NCI-H1694 (cell line): Measurements from ENCODE around the gene FRAT1.
"Not testable (repeated sequence)": the region's sequence is repeated elsewhere in the genome, so short reads cannot be mapped to it uniquely, and the experiment has no call there.

ENCODE experiments used
- DNase-seq: peaks from one replicate; lab custom pipeline; 2025; lab: John Stamatoyannopoulos, UW

The FRAT1 gene

DNA sequence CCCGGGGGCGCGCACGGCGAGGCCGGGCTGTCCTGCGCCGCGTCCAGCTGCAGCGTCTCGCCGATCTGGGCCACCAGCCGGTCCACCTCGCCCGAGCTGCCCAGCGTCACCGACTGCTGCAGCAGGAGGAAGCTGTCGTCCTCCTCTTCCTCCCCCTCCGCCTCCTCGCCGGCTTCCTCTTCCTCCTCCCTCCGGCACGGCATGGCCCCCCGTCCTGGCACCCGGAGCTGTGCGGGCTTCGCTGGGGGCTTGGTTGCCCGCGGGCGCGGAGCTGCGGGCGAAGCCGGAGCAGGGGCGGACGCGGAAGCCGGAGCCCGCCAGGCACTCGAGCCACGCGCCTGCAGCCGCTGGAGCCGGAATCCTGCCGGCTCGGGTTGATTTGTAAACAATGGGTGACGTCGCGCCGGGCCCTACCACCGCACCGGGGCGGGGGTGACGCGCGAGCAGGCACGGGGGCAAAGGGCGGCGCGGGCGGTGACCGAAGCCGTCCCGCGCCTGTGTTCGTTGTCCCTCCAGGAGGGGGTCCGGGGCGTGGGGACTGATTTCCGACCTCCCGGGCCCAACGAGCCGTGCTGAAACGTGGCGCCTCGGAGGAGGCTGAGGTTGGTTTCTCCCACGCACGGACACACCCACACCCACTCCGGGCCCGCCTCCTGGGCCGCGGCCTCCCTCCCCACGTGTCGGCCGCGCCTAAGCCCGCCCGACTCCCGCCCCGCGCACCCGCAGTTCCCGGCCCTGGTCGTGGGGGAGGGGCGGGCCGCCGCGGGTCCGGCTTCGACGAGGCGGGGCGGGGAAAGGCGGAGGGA lies 15.5 kb downstream of the FRAT1 start, which contains the start of gene FRAT2:
Gene FRAT2 (minus strand): TSS at position 360 of the 806 bp plus-strand sequence. CDS start 157 bp downstream, at position 203.
- peak; percentile 46 for DNase-seq

DNA sequence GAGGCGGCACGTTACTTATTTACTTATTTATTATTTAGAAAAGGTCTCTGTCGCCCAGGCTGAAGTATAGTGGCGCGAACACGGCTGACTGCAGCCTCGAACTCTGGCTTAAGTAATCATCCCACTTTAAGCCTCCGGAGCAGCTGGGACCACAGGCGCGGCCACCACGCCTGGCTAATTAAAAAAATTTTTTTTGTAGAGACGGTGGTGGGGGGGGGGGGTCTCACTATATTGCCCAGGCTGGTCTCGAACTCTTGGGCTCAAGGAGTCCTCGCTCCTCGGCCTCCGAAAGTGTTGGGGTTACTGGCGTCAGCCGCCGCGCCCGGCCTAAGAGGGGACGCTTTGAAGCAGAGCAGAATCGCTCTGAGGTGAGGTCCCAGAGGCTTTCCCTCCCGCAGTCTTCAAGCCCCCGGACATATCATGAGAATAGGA lies 16.1 kb downstream of the FRAT1 start:
- DNase-seq = no peak

DNA sequence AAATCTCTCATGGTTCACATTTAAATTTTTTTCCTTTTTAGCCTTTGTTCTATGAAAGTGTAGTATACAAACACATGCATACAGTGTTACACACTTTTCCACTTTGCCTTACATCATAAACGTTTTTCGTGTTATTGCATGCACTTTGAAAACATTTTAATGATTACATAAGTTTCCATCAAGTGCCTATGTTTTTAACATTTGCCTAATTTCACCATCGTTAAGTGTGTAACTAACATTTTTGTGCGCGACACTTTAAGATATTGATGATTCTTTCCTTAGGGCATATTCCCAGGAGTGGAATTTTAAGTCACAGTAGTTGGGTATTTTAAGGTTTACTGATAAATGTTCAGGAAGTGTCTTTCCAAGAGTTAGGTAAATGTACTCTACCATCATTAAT lies 16.9 kb downstream of the FRAT1 start:
- no peak for DNase-seq

DNA sequence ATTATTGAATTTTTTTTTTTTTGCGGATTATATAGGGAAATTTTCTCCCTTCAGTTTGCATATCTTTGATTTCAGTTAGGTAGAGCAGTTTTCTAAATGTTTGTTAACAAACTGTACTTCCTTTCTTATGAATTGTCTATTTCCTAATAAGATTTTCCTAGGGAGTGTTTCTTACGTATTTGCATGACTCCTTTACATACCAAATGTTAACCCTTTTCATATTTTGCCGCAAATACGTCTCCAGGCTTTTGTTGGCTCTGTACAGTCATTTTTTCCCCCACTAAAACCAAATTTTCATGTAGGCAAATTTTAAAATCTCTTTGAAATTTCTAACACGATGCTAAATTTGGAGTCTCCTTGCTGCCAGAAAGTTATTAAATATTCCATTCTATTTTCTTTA lies 17.4 kb downstream of the FRAT1 start:
- no peak for DNase-seq

DNA sequence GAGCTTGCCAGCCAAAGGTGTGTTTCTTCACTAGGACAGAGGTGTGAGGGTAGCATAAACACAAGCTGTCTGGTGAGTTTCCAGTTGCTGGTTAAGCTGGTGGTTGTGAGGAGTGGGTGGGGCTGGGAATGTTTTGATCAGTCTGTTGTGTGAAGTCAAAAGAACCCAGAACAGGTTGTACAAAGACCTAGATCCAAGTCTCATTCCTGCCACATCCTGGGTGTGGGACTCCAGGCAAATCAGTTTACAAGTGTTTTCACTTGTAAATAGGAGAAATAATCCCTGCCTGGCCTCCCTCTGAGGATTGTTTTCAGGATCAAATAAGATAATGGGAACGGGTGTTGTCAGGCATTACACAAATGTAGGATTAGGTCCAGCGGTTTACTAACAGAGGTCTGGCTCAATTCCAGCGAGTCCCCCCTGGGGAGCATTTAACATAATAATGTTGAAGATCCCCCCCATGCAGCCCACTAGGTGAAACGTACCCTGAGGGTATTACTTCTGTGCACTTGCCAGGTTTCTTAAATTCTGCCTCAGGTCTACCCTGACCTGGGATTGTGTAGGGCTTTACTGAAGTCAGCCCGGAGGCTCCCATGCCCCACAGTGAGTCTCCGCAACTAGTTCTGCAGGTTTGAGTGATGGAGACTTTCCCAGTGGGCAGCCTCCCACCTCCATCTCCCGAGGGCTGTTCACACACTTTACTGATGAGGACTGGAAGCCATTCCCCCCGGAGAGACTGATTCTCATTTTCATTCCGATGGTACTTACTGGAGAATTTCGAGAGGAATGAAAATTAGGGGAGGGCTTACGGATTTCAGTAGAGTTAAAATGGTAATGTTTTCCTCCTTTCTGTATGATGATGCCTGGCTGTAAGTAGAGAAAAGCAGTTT lies 18.1 kb downstream of the FRAT1 start:
- DNase-seq = no peak

DNA sequence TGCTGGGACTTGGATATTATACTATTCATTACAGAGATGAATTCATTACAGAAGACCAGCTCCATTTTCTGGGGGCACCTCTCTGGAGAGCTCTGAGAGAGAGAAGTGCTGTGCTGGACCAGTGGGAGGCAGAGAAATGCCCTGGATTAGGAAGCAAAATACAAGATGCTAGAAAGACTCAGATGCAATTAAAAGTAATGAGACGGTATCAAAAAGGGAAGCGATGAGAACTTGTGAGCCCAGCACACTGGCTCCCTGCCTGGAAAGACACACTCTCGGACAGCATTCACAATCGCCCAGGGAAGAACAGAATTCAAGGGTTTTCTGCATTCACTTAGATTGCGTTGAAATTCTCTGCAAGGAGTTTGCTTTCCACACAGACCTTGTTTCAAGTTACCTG lies 19.0 kb downstream of the FRAT1 start:
- DNase-seq = no peak

DNA sequence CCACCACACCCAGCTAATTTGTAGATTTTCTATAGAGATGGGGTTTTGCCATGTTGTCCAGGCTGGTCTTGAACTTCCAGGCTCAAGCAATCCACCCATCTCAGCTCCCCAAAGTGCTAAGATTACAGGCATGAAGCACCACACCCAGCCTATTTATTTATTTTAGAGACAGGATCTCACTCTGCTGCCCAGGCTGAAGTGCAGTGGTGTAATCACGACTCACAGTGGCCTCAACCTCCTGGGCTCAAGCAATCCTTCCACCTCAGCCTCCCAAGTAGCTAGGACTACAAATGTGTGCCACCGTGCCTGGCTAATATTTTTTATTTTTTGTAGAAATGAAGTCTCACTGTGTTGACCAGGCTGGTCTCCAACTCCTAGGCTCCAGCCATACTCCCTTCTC lies 22.3 kb downstream of the FRAT1 start:
- DNase-seq = no peak

DNA sequence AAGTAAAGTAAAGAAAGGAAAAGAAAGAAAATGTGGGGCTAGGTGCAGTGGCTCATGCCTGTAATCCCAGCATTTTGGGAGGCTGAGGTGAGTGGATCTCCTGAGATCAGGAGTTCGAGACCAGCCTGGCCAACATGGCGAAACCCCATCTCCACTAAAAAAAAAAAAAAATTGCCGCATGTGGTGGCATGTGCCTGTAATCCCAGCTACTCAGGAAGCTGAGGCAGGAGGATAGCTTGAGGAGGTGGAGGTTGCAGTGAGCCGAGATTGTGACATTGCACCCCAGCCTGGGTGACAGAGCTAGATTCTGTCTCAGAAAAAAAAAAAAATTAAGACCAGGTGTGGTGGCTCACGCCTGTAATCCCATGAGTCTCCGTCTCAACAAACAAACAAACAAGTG lies 24.6 kb downstream of the FRAT1 start:
- DNase-seq = not testable (repeated sequence)

DNA sequence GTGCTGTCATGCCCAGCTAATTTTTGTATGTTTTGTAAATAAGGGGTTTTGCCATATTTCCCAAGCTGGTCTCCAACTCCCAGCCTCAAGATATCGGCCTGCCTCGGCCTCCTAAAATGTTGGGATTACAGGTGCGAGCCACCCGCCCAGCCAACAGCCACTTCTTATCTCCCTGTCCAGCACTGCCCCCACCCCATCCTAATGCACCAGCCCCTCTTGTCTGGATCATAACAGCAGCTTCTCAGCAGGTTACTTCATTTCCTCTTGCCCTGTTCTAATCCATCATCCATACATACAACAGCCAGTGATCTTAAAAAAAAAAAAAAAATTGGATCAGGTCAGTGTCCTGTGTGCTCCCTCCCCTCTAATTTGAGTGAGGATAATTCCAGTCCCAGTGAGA lies 28.2 kb downstream of the FRAT1 start:
- no peak for DNase-seq

DNA sequence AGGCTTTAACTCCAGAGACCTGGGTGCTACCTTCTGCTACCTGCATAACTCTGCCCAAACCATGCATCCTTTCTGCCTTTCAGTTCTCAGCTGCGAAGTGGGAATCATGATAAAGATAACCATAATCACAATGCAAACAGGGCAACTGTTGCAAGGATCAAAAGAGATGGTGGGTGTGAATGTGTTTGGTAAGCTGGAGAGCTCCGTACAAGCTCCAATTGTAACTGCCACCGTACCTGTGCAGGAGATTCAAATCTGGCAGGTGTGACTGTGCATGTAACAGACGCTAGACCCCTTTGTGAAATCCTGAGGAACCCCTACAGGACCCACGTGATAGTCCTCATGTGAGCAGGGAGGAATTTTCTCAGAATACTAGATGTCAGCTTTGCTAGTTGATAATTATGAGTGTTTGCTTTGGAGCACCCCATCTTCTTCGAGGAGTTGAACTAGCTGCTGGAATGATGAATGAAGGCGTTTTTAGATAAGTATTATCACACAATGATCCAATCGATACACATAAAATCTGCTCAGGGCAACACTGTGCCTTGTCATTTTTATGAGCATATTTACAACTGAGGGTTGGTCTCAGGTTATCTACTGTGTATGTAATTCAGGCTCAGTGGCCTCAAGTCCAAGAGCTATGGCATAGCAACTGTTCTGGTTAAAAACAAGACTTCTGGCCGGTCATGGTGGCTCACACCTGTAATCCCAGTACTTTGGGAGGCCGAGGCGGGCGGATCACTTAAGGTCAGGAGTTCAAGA lies 30.9 kb downstream of the FRAT1 start:
- no peak for DNase-seq

DNA sequence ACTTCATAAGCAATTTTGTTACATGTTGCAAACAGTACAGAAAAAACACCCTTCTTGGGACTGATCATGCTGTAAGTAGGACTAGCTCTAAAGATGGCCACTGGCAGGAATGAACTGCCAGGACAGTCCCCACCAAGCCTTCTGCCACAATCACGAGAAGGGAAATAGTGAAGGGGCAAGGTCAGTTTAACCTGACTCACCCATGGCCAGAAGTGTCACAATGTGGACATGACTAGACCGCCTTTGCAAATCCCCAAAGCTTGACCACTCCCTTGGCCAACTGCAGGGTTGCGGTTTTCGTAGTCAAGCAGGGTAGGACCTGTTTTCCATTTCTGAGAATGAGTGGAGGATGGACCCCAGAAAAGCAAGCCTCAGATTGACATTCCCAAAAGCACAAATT lies 34.9 kb downstream of the FRAT1 start:
- no peak for DNase-seq

DNA sequence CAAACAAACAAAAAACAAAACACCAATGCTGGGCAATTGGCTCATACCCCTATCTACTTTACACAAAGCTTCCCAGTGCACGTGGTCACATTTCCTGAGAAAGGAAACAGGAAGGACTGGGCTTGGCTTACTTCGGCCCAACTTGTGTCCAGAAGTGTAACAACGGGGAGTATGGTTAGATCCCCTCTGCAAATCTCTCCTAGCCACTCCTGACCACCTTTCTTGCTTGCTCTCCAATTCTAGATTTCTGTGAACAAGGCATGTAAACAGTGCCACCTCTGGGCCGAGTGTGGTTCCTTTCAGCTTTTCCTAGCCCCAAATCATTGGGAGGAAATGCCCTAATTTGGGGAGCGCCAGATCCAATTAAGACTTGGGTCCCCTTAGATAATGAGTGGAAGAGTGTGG lies 36.5 kb downstream of the FRAT1 start:
- DNase-seq = no peak

DNA sequence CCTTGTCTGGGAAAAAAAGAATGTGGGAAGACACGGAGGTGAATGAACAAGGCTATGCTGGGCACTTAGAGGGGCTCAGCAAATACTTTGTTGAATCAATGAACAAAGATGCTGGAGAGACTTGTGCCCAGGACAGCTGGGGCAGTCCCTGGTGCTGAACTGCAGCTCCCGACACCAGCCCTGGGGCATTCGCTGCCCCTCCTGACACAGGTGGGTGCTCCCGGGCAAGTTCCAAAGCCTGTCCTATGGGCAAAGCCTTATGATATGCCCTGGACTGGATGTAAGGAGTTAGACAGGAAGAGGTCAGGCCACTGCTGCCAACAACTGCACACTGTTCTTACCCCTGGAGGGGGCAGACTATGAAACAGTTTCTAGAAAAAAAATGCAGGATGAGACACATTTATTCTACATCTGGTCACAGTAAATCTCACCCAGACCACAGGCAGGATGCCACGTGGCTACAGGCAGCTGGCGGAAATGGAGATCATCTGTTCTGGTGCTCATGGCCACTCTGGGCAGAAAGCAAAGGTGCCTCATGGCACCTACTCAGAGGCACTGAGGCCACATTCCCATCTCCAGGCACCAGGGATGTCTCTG lies 37.3 kb downstream of the FRAT1 start:
- DNase-seq = no peak

DNA sequence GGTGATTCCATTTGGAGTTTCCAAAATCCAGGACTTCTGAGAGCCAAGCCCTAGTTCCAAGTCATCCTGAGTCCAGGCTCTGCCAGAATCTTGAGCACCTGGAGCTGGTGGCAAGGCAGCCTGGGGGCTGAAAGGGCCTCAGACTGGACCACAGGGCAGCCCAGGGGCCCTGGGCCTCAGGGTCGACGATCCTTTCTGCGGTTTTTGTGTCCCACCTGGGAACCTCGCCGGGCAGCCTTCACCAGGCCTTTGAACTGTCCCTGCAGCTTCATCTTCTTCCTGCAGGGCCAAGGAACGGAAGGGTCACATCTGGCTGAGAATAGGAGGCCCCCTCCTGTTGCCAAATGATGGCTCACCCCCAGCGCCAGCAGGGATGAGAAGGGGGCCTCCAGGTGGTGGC lies 37.8 kb downstream of the FRAT1 start:
- no peak for DNase-seq

DNA sequence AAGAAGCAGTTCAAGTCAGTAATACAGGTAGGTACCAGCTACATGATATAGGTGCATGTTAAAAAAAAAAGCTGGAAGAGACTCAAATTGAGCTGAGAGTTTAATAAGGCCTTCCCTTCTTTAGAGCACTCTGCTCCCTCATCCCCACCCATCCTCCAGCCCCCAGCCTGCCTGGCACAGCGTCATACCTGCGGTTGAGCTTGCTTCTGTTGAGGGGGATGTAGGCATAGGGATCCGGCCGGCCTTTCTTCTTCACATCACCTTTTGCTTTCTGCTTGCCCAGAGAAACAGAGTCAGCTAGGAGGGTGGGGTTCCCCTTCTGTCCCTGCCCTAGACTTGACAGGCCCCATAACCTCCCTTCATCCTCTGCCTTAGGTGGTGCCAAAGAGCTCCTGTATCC lies 39.3 kb downstream of the FRAT1 start:
- no peak for DNase-seq

DNA sequence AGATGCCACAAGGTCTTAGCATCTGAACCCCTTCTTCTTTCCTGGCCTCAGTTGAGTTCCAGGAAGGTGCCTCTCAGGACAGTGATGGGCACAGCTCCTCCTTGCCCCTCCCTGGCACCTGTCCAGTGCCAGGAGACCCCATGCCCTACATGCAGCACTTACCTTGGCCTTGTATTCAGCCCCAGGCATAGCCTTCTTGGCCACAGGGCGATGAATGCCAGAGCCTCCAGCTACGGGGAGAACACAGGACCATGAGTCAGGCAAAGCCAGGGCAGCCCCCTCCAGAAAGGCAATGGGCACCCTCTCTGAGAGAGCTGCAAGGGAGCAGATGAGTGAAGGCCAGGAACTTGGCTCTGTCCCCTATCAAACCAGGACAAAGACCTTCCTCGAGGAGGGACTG lies 39.7 kb downstream of the FRAT1 start:
- no peak for DNase-seq

DNA sequence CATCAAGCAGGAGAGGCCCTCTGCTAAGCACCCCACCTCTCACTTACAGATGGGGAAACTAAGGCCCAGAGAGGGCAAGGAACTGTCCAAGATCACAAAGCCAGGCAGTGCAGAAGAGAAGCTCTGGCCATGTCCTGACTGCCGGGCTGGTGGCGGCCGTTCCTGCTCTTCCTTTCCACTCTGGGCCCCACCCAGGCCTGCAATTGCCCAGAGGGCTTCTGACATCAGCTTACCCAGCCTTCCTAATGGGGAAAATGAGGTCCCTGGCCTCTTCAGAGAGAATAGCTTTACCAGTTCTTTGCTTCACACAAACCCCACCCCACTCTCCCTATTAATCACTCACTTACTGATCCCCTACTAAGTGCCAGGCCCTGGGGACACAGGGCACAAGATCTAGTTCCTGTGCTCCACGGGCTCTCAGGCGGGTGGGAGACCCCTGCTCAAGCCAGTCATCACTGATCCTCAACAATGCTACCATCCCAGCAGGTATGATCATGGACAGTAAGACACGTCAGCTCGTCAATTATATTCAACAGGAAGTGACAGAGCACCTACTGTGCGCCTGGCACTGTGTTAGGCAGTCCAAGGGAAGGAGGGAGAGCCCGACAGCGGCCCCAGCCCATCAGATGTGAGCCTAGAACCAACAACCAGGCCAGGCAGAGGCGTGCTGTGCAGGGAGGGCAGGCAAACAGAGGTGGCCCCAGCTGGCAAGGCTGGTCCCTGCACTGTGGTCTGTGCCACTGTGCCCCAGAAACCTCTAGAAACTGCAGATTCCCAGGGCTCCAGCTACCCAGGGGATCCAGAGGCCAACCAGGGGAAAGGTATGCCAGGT lies 41.9 kb downstream of the FRAT1 start:
- no peak for DNase-seq

DNA sequence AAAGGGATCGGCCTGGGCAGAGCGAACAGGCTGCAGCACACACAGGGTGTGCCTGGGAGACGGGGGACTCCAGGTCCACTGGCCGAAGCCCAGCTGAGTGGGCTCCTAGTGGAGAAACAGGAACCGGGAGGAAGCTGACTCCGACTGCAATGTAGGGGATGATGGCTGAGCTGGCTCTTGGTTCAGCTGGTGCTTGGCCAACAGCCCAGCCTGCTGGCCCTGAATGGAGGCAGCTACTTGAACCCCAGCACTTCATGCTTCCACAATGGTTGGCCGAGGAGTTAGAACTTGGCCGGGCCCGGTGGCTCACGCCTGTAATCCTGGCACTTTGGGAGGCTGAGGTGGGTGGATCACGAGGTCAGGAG lies 42.4 kb downstream of the FRAT1 start:
- no peak for DNase-seq

DNA sequence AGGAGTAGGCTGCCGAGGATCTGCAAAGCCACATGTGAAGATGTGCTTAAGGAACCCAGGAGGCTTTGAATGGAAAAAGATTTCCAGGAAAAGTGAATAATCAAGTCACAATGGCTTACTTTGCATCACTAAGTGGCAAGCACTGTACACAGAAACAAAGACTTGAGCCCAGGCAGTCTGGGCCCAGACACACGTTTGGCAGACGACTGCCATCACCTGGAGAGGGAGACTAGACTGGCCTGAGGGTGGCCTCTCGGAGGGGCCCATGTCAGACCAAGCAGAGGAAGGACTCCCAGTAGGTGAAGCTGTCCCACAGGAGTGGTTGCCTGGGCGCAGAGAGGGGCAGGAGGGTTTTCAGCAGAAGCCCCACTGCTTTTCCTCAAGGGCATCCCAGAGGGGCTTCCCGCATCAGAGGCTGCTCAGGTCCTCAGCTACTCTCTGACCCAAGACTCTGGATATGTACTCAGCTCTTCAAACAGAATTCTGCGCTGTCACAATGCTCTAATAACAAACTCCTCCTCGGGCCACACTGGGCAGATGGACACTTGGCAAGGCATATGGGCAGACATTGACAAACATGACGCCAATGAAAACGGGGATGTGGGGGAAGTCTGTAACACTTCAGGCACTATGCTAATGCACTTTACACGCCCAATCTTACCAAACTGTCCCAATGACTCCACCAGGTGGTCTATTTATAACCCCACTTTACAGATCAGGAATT lies 43.4 kb downstream of the FRAT1 start:
- no peak for DNase-seq

DNA sequence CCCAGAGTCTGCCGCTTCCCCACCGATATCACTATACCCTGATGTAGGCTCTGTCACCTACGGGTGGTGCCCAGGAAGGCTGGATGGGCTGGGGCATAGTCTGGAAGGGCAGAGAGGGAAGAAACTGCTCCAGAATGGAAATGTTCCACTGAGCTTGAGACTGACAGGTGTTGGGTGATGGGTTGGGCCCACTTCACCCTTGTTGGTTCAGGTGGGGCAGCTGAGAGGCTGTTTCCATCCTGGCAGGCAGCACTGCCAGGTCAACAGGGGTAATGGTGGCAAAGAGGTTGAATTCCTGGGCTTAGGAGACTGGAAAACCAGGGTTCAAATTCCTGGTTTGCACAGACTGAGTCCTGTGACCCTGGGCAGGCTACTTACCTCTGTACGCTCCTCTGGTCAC lies 44.0 kb downstream of the FRAT1 start:
- DNase-seq = no peak
